KBM-7 (cell line): ENCODE measurements around the gene CALY.

Experiments used
- DNase-seq: peaks from one replicate; pipeline ENCODE4 v3.0.0-alpha.2; 2015
- in situ Hi-C: fragments of 300-500 bp; cut with MboI; formaldehyde crosslinking; loops from 2 replicates; pipeline ENCODE4 v1.14.3; 2020; ENCODE audit warnings: low sequenced_read_pairs, low pct_unique_long_range_greater_than_20kb, mixed read lengths

The CALY gene

DNA sequence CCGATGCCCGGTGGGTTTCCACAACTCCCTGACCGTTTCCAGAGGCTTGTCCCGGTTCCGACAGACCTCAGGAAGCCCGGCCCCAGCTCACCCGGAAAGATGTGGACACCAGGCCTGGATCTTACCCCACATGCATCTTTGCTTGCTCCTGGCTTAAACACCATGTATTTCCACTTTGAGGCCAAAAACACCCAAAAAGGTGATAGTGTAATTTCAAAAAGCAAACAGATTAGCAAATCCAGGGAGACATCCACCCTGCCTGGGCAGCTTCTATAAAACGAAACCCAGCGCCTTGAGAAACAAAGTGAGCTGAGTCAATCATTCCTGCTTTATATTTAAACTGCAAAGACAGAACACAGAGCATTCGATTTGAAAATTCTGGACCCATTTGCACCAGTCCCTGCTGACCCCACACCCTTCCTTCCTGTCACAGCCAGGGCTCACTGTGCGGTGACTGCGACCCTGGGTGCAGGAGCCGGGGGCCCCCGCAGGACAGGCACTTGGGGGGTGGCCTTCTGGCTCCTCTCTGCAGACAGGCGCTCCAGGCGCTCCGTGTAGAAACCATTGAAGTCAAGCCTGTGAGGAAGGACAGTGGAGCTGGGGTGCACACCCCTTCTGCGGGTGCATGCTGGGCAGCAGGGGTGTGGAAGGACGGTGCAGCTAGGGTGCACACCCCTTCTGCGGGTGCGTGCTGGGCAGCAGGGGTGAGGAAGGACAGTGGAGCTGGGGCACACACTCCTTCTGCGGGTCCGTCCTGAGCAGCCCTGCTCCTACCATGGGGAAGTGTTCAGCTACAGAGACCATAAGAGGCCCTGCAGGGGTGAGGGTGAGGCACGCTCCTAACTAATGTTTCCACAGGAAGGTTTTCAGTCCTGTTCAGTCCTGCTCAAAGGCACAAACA lies 57.1 kb downstream of the CALY start:
- in situ Hi-C loops = no loop called here
- DNase-seq = peak; percentile 60

DNA sequence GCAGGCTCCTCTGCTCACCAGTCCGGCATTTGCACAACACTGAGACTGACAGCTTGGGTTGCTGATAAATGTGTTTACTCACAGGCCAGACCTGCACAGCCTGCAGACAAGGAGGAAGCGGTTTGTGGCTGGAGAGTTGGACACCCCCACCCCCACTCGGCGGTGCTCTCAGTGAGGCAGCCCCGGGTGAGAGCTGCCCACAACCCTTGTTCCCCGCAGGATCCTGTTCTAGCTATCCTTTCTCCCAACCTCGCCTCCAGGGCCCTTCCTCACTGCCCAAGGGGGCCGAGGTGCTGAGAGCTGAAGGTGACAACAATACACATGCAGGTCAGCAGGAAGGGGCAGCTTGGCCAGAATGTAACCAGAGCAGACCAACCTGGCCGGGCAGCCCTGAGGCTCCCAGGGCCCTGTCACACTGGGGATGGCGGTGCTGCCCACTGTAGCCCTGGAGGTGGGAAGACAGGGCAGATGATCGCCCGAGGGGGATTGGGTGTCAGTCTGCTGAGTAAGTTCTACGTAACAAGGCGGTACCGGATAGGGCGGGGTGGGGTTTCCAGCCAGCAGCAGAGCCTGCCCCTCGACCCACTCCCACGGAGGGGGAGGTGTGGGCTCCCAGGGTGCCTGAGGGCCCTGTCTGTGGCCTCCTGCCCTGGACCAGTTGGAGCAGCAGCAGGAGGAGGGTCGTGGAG lies 58.0 kb downstream of the CALY start:
- in situ Hi-C loops = no loop called here
- peak; percentile 92 for DNase-seq

DNA sequence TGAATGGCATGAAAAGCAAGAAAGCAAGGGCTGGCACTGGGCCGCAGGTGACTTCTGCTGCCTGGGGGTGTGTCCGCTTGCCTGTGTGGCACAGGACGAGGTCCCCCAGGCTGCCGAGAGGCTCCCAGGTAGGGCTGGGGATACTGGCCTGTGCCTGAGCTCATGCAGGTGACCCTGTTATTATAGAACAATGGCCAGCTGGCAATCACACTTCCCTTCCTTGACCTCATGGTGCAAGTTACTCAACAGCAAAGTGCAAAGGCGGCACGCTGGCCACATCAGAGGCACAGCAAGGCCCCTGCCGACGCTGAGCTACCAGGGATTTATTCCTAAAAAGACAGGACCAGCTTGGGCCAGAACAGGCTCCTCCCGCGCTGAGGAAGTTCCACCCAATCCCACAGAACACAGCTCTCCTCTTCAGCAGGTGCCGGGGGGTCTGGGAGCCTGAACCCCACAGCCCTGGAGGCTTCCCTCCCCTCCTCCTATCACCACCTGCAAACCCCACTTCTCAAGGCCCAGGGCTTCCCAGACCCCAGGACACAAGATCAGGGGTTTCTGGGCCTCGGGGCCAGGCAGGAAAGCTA lies 58.6 kb downstream of the CALY start:
- in situ Hi-C loops = no loop called here
- DNase-seq = no peak

DNA sequence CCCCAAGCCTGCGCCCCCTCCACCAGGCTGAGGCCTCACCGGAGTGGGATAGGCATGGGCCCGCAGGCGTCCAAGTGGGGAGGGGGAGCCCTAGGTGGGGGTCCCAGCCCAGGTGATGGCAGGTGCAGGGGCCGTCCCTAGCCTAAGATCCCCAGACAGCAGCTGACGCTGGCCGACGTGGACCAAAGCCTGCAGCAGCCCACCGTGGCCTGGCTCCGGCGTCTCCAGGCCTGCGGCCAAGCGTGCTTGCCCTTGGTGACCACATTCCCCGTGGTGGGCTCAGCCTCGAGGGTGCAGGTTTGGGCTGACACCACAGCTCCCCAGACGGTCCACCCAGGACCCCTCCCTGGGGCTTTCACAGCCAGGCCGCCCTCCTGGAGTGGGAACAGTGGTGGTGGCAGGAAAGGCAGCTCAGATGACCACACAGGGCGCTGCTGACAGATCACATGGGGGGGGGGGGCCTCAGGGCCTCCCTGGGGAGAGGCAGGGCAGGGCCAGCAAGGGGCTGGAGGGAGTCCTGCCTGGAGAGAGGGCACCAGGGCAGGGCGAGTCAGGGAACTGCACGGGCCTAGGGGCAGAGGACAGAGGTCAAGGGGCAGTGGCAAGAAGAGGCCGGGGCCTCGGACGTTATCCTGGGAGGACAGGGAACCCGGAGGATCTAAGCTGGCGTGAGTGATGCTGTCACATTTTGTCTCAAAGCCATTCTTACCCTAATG lies 59.3 kb downstream of the CALY start:
- in situ Hi-C loops = no loop called here

DNA sequence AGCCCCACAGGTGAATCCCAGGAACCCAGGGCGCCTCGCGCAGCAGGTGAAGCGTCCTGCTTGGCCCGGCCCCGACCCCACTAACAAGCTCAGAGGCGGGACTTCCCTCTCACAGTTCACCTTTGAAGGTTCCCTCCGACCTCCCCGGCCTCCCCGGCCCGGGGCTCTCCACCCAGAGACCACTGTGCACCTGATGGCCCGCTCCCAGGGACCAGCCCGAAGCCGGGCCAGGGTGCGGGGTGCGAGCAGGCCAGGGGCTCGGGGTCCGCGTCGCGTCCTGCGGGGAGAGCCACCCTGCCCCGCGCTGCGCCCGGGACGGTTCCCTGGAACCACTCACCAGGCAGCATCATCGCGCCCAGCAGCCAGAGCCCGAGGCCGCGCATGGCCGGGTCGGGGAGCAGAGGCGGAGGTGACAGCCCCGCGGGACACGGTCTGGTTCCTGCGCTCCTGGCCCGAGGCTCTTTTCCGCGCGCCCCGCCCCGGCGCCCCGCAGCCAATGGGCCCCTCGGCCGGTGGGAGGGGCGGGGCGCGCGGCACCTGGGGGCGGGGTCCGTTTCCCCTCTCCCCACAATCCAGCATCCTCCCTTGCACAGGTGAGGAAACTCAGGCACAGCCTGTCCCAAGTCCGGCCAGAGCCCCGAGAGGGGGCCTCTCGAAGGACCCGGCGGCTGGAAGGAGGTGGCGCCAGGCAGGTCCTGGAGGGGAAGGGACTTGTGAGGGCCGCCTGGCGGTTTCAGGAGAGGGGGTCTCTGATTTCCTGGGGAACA lies 60.1 kb downstream of the CALY start, which contains the start of gene ADAM8:
Gene ADAM8, minus strand, starts transcription at position 434 of the 767 bp plus-strand sequence. Its CDS starts 51 bp downstream, at position 383.
- in situ Hi-C loops = no loop called here
- no peak for DNase-seq

More for the DNA sequence above, 59.3 kb downstream of the CALY start:
- no peak for DNase-seq

DNA sequence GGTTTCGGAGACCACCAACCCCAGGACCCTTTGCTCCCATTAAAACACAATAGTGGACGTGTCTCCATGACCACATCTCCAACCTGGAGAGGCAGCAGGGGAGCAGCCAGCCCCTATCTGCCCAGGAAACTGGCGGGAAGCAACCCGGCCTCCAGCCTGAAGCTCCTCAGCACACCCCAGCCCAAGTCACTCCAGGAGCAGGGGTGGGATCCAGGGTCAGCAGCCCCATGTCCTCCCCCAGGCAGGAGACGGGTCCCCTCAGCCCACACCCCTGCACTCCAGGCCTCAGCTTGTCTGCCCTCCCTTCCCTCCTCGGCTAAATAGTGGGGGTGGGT lies 60.6 kb downstream of the CALY start:
- DNase-seq = no peak
- in situ Hi-C loops = no loop called here

DNA sequence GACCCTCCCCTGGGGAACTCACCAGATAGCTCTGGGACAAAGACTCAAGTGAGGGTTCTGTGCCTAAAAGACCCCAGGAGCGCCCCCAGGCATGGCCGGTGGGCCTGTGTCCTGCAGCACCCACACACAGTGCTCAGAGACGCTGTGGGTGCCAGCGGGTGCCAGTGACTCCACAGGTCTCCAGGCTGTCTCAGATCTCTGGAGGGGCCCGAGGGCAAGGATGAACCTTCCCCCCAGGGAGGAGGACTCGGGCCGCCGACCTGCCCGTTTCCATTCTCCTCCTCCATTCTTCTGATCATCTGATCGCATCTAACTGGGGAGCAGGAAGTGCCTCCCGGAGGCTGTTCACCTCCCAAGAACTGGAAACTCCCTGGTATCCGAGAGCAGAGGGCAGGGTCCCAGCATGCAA lies 61.0 kb downstream of the CALY start:
- in situ Hi-C loops = no loop called here
- no peak for DNase-seq

DNA sequence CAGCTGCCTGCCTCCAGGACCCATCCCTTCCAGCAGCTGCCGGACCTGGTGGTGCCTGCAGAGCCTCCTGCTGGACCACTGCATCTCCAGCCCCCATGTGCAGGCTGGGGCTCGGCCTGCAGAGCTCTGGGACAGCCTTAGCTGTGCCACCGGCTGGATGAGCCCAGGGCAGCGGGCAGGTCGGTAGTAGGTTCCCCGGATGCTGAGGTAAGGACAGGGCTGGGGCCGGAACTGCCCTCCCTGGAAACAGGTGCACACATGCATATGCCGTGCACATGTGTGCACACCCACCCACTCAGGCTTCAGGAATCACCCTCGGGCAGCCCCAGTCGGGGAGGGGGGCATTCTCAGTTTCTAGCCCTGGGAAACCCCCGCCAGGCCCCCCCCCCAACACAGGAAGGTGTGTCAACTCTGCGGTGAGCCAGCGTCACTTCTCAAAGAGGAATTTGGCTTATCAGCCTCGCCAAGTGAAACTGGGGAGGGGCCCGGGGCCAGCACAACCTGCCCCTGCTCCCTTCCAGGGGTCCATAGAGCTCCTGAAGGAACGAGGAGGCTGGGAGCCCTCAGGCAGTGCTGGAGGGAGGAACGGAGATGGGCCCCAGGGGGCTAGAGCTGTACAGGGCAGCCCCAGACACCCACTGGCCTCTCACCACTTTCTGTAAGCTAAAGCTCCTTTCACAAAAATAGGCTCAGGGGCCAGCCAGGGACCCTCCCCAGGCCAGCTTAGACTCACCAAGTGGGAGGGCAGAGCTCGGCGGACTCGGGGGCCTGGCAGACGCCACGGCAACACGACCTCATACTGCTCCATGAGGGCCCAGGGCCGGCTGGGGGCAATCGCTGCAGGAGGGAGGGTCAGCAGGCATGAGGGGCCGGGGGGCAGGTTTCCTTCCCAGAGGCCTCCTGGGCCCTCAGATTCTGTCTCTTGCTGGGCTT lies 61.7 kb downstream of the CALY start:
- DNase-seq = peak; percentile 73
- in situ Hi-C loops = no loop called here
